PC-9 (cell line): ENCODE results near the gene C1orf35. TPM values are rescaled to one million over a fixed set of nuclear protein-coding genes. Genes with fewer than 3 reads are reported as not detected.
A peak's percentile ranks its signal among the peaks of the same experiment; 100 is the strongest.

Experiments
- BruUV-seq: library from RNA; stranded (reverse); fragments of 400-500 nt; replicated peaks from 2 replicates; lab custom pipeline; 2021; lab: Mats Ljungman, UMichigan
- CTCF ChIA-PET: fragments of 300-600 bp; sonication (Branson Sonifier 250); formaldehyde crosslinking; loops from one replicate; lab custom pipeline; 2022; ENCODE audit warnings: antibody characterized with exemption; lab: Charles Lee
- POLR2A ChIA-PET: fragments of 300-600 bp; sonication (Branson Sonifier 250); formaldehyde crosslinking; loops from one replicate; lab custom pipeline; 2022; ENCODE audit warnings: antibody characterized with exemption; ENCODE audit not compliant: unreplicated experiment; lab: Charles Lee
- DNase-seq, 2 experiments: peaks; one replicate each; pipeline versions ENCODE4 v3.0.0 to v3.0.0-alpha.2; 2015 to 2022; ENCODE audit warnings: mixed read lengths in 1 of 2
- H2AFZ ChIP-seq: fragments of 200-600 bp; sonication (generic); 2 replicates; pipeline ENCODE4 v1.8.1; 2017; ENCODE audit warnings: antibody characterized with exemption
- H3F3A ChIP-seq: fragments of 200-600 bp; sonication (generic); 2 replicates; pipeline ENCODE4 v1.8.1; 2017; ENCODE audit warnings: antibody characterized with exemption, mild to moderate bottlenecking, low read depth; ENCODE audit not compliant: insufficient read depth
- H3K27ac ChIP-seq: fragments of 200-600 bp; sonication (generic); 2 replicates; pipeline ENCODE4 v1.6.1; 2016; ENCODE audit warnings: mixed run types
- H3K27me3 ChIP-seq: fragments of 200-600 bp; sonication (generic); 2 replicates; pipeline ENCODE4 v1.6.1; 2016; ENCODE audit warnings: low read depth, mixed run types; ENCODE audit not compliant: insufficient read depth
- H3K36me3 ChIP-seq: fragments of 200-600 bp; sonication (generic); 2 replicates; pipeline ENCODE4 v1.6.1; 2016; ENCODE audit warnings: low read depth, mixed run types
- H3K4me1 ChIP-seq: fragments of 200-600 bp; sonication (generic); replicated peaks from 2 replicates; pipeline ENCODE4 v1.6.1; 2016; ENCODE audit warnings: mixed run types; ENCODE audit not compliant: insufficient read depth
- H3K4me2 ChIP-seq: fragments of 200-600 bp; sonication (generic); 2 replicates; pipeline ENCODE4 v1.6.1; 2017; ENCODE audit warnings: mixed run types
- H3K4me3 ChIP-seq: fragments of 200-600 bp; sonication (generic); 2 replicates; pipeline ENCODE4 v1.6.1; 2016; ENCODE audit warnings: mixed run types
- H3K79me2 ChIP-seq: fragments of 200-600 bp; sonication (generic); 2 replicates; pipeline ENCODE4 v1.6.1; 2017; ENCODE audit warnings: low read depth, mixed run types
- H3K9me2 ChIP-seq: fragments of 200-600 bp; sonication (generic); 2 replicates; pipeline ENCODE4 v1.8.1; 2017; ENCODE audit warnings: mild to moderate bottlenecking; ENCODE audit not compliant: insufficient read depth
- H3K9me3 ChIP-seq: fragments of 200-600 bp; sonication (generic); 2 replicates; pipeline ENCODE4 v1.8.1; 2016; ENCODE audit warnings: low read depth; ENCODE audit not compliant: insufficient read depth
- H4K20me1 ChIP-seq: fragments of 200-600 bp; sonication (generic); 2 replicates; pipeline ENCODE4 v1.8.1; 2017; ENCODE audit not compliant: insufficient read depth
- EZH2 ChIP-seq: fragments of 200-600 bp; sonication (generic); IDR thresholded peaks from 2 replicates; pipeline ENCODE4 v1.8.0; 2017; ENCODE audit warnings: antibody characterized with exemption, low read depth
- intact Hi-C: fragments of 100-400 bp; cut with micrococcal nuclease; formaldehyde crosslinking; loops from one replicate; pipeline ENCODE4 v1.10.0; 2022; ENCODE audit not compliant: unreplicated experiment
- total RNA-seq: library from RNA; stranded (reverse); gene quantifications from 2 replicates; pipeline ENCODE4 v1.2.3, GENCODE V29; 2021
- TF ChIP-seq, protein P1 (sequence below): fragments of 200-600 bp; sonication (generic); conservative IDR thresholded peaks from 2 replicates; pipeline ENCODE4 v1.6.1; 2017; ENCODE audit warnings: mixed run types, antibody characterized with exemption, mild to moderate bottlenecking, moderate library complexity

Gene C1orf35
- total RNA-seq, 1 experiment from 2014 or later = 26.4 TPM

DNA sequence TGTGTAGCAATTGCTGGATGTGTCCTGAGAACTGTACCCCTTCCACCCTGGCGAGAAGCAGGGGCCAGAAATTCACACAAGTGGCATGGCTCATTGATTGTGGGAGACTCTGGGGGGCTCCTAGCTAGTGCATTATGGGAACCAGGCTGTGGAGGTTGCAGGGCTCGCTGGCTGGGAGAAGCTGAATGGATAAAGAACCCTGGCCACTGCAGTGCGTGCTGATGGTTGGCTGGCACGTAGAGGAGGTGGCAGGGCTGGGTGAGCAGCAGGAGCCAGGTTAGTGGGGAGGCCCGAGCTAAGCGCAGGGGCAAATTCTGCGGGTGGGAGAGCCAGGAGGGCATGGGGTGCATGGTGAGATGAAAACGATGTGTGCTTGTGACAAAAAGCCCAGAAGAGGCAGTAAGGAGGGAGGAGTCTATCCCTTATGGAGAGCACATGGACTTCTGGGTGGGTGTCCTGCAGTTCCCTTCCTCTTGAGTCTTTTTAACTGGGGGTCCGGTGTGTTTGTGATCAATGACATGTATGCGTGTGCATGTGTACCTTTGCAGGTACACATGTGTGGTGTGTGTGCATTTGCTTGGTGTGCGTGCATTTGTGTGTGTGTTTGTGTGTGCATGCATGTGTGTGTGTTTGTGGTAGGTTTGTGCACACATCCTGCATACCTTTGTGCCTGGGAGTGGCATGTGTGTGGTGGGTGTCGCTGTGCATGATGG lies 40.5 kb upstream of the C1orf35 start:
- Histone ChIP-seq H3K4me2 (no peak overlapping the region), H4K20me1 (peaks cover 27% of the 10 kb centered on the region), H3K4me1 (peaks cover 9% of the 10 kb centered on the region), H3K27me3 (no peaks in the 10 kb centered on the region), H3K4me3 (no peak overlapping the region), H3K27ac (no peak overlapping the region), H3K36me3 (no peaks in the 10 kb centered on the region), H3K9me2 (no peaks in the 10 kb centered on the region), H3K9me3 (no peaks in the 10 kb centered on the region), H2AFZ (no peak overlapping the region), H3K79me2 (peaks cover 49% of the 10 kb centered on the region), H3F3A (no peaks in the 10 kb centered on the region)
- no TSS peak for BruUV-seq
- POLR2A ChIA-PET = no interaction called here
- intact Hi-C loops = no loop called here
- TF ChIP-seq EZH2 = no peak
- TF ChIP-seq, protein P1, sequence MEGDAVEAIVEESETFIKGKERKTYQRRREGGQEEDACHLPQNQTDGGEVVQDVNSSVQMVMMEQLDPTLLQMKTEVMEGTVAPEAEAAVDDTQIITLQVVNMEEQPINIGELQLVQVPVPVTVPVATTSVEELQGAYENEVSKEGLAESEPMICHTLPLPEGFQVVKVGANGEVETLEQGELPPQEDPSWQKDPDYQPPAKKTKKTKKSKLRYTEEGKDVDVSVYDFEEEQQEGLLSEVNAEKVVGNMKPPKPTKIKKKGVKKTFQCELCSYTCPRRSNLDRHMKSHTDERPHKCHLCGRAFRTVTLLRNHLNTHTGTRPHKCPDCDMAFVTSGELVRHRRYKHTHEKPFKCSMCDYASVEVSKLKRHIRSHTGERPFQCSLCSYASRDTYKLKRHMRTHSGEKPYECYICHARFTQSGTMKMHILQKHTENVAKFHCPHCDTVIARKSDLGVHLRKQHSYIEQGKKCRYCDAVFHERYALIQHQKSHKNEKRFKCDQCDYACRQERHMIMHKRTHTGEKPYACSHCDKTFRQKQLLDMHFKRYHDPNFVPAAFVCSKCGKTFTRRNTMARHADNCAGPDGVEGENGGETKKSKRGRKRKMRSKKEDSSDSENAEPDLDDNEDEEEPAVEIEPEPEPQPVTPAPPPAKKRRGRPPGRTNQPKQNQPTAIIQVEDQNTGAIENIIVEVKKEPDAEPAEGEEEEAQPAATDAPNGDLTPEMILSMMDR = no peak
- CTCF ChIA-PET = no interaction called here
- DNase-seq = no peak

DNA sequence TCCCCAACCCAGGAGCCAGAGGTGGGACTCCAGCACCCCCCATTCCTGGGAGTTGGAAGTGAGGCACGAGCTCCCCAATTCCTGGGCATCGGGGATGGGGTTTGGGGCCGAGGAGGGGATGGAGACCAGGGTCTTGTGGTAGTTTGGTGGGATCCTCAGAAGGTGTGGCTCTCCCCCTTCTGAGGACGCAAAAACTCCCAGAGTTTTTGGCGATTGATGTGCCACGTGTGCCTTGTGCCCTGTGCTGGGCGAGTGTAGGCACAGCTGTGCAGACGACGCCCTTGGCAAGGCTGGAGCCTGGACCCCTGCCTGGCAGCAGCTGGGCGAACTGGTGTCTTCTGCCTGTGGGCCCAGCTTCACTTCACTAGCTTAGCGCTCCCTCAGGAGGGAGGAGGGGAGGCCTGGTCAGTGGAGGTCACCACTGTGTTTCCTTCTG lies 39.6 kb upstream of the C1orf35 start:
- no peak overlapping the region for H2AFZ ChIP-seq
- no peaks in the 10 kb centered on the region for H3K9me2 ChIP-seq
- H3K4me2 ChIP-seq = no peak overlapping the region
- peaks cover 27% of the 10 kb centered on the region for H4K20me1 ChIP-seq
- H3K4me1 ChIP-seq = peaks cover 9% of the 10 kb centered on the region
- ChIA-PET CTCF (interaction anchor here (0.7 kb wide), 1 partner anchor 253 kb away, joined by 3 read pairs; no protein-coding TSS in a partner anchor), POLR2A (interaction anchor here (0.7 kb wide), 1 partner anchor 370 kb away, joined by 3 read pairs; no protein-coding TSS in a partner anchor)
- intact Hi-C loops = no loop called here
- H3F3A ChIP-seq = no peaks in the 10 kb centered on the region
- no peaks in the 10 kb centered on the region for H3K36me3 ChIP-seq
- TF ChIP-seq, protein P1 = no peak
- no peak for TF ChIP-seq EZH2
- no peak for DNase-seq
- H3K27ac ChIP-seq = no peak overlapping the region
- peaks cover 49% of the 10 kb centered on the region for H3K79me2 ChIP-seq
- no peaks in the 10 kb centered on the region for H3K9me3 ChIP-seq
- H3K27me3 ChIP-seq = no peaks in the 10 kb centered on the region
- BruUV-seq = no TSS peak
- no peak overlapping the region for H3K4me3 ChIP-seq

- Histone ChIP-seq H3K9me3 (no peaks in the 10 kb centered on the region), H3K9me2 (no peaks in the 10 kb centered on the region), H3K79me2 (peaks cover 49% of the 10 kb centered on the region), H3K4me1 (peaks cover 9% of the 10 kb centered on the region), H3K27ac (no peak overlapping the region), H3K4me3 (no peak overlapping the region), H3F3A (no peaks in the 10 kb centered on the region), H3K36me3 (no peaks in the 10 kb centered on the region), H2AFZ (no peak overlapping the region), H3K27me3 (no peaks in the 10 kb centered on the region), H3K4me2 (peak overlapping the region; percentile 98; the same call in 1 of the 2 replicates), H4K20me1 (peaks cover 27% of the 10 kb centered on the region)
- intact Hi-C loops = no loop called here
- CTCF ChIA-PET = interaction anchor here (0.7 kb wide), 1 partner anchor 253 kb away, joined by 3 read pairs; no protein-coding TSS in a partner anchor
- BruUV-seq = no TSS peak
- TF ChIP-seq, protein P1 = no peak
- no peak for DNase-seq
- POLR2A ChIA-PET = interaction anchor here (0.7 kb wide), 1 partner anchor 370 kb away, joined by 3 read pairs; no protein-coding TSS in a partner anchor
Measured at GRCh38 chr1:228142155-228142691, 39.1 kb upstream of the C1orf35 start.
